HL-60/S4 treated with phorbol 12-myristate 13-acetate at 8.2 ng/mL for 4 days and 3 days (cell line): Measurements from ENCODE around the gene DYNLT2.

Source experiments
- in situ Hi-C: fragments of 300-500 bp; cut with MboI; formaldehyde crosslinking; loops from 2 replicates; pipeline ENCODE4 v1.15.0; 2022; ENCODE audit warnings: low sequenced_read_pairs

DYNLT2 gene

DNA sequence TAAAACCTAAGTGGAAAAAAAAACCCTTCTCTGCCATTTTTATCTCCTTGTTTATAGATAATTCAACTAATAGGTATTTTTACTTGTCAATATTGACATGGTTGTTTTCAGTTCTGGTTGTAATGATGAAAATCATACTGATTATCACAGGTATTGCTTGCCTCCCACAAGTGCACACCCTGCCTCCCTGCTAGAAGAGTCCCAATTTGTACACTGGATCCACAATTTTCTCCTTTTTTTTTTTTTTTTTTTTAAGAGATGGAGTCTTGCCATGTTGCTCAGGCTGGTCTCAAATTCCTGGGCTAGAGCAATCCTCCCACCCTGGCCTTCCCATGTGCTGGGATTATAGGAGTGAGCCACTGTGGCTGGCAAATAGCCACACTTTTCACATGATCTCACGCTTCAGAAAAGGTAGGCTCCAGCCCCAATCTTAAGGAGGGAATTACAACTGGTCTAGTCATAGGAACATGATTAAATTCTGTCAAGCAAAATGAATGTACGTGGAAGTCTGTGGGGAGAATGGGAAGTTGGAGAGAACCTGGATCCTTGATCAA is 12.3 kb downstream of the DYNLT2 start:
- in situ Hi-C loops: no loop called here

GRCh38 chr6:169738204-169738975 is 13.0 kb downstream of the DYNLT2 start:
- in situ Hi-C loops: no loop called here

GRCh38 chr6:169729961-169730360 is 21.4 kb downstream of the DYNLT2 start:
- in situ Hi-C loops: no loop called here

- in situ Hi-C loops: no loop called here
These were observed 24.4 kb downstream of the DYNLT2 start for GRCh38 chr6:169726963-169727362.

GRCh38 chr6:169726049-169726400 is 25.3 kb downstream of the DYNLT2 start:
- in situ Hi-C loops: no loop called here

GRCh38 chr6:169725125-169726048 is 26.0 kb downstream of the DYNLT2 start:
- in situ Hi-C loops: no loop called here

DNA sequence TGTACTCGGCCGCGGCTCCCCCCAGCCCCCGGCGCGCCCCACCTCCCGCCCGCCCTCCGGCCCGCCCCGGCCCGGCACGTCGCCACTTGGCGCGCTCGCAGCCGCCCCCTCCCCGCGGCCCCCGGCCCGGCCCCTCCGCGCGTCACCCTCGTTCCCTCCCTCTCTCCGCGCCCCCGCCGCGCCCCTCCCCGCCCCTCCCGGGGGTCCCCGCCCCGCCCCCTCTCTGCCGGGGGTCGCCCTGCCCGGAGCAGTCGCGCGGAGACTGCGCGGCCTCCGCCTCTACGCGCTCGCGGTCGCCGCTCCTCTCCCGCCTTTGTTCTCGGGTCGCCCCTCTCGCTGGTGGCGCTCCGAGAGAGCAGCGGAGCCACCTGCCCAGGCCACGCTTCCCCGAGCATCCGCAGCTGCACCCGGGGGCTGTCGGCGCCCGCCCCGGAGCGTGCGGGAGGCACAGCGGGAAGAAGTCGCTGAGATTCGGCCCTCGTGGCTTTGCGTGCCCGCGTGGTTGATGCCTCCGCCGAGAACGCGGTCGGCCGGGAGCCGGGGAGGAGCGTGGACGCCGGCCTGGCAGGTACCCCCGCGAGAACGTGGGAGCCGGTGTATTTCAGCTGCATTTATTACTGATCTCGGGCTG is 26.8 kb downstream of the DYNLT2 start, which contains the start of gene PHF10:
PHF10 (minus strand) TSS at position 7 of the 631 bp plus-strand sequence. CDS start 569 bp downstream, outside the sequence.
- in situ Hi-C loops: no loop called here

GRCh38 chr6:169723991-169724493 is 27.3 kb downstream of the DYNLT2 start:
- in situ Hi-C loops: no loop called here

DNA sequence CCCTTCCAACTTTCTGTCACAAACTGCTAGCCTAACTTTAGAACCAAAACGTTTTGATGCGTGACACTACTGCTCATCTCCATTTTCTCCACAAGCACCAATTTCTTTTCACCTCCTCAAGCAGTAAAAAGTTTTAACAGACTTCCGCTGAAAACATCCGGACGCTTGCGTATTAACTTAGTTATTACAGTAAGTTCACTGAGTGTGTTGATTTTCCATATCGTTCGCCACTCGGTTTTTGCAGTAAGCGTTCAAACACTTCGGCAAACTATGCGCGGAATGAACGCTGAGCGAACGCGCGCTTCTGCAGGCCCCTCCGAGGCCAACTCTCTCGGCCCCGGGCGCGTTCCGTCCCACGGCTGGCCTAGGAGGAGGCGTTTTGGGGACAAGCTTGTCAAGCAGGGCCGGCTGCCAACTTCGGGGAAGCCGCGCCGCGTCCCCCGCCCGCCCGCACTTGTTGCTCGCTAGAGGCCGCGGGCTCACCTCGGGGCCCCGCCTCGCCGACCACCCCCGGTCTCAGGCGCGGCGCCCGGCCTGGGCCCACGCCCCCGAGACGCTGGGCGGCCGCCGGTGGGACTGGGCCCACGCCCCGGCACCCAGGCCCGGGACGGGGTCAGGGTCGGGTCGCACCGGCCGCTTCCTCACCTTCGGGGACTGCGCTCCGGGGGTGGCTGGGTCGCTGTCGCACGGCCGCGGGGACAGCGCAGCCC is 28.0 kb downstream of the DYNLT2 start:
- in situ Hi-C loops: no loop called here

GRCh38 chr6:169722362-169723199 is 28.8 kb downstream of the DYNLT2 start:
- in situ Hi-C loops: no loop called here

- in situ Hi-C loops: no loop called here
These were observed 31.0 kb downstream of the DYNLT2 start for GRCh38 chr6:169720207-169720855.

- in situ Hi-C loops: no loop called here
These were observed 32.3 kb downstream of the DYNLT2 start for GRCh38 chr6:169719117-169719516.

GRCh38 chr6:169714595-169714994 is 36.8 kb downstream of the DYNLT2 start:
- in situ Hi-C loops: no loop called here

DNA sequence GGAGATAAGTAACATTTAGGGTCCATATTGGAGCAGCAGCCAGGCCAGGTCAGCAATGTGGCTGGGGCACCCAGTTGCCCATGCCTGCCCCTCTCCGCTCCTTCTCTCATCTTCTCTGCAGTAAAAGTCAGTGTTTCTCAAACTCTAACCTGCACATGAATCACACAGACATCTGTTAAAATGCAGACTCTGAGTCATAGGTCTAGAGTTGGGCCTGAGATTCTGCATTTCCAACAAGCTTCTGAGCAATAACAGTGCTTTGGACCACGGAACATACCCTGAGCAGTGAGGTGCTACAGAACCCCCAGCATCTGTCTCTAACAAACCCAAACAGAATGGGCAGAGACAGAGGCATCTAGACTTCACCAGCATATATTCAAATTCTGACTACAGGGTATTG is 37.2 kb downstream of the DYNLT2 start:
- in situ Hi-C loops: no loop called here

- in situ Hi-C loops: no loop called here
These were observed 41.4 kb downstream of the DYNLT2 start for GRCh38 chr6:169710009-169710408.

- in situ Hi-C loops: no loop called here
These were observed 42.1 kb downstream of the DYNLT2 start for GRCh38 chr6:169709293-169709692.

GRCh38 chr6:169707772-169708171 is 43.6 kb downstream of the DYNLT2 start:
- in situ Hi-C loops: no loop called here

DNA sequence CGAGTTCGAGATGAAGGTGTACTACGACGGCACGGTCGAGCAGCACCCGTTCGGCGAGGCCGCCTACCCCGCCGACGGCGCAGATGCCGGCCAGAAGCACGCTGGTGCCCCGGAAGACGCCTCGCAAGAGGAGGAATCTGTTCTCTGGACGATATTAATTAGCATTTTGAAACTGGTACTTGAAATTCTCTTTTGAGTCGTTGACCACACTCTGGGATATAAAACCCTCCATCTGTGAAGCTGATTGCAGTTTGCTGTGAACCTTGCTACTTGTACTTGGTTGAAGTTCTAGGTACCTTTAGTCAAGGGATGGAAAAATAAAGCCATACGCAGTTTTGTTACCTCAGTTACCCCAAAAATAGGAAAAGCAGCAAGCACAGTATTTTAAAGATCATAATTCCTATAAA is 48.5 kb downstream of the DYNLT2 start:
- in situ Hi-C loops: no loop called here
